ENCODE measurements around the gene NGF.

- no peak for TF ChIP-seq CTCF (IDR thresholded peaks at IDR 0.05 in 4 of 5, conservative IDR thresholded peaks at IDR 0.05 in 1 of 5)
- TF ChIP-seq POLR2A (IDR thresholded peaks at IDR 0.05) = no peak
These were observed 18.3 kb downstream of the NGF start for GRCh38 chr1:115319706-115320105.

Data from gastrocnemius medialis (tissue), 4 donors.